ENCODE measurements around the gene DHRS3.

Gene DHRS3

GRCh38 chr1:12547586-12548225 is 70.3 kb downstream of the DHRS3 start:
- Histone ChIP-seq H3K4me1 (ENCODE audit: control insufficient read depth, insufficient read depth, low read length) (peaks cover 18% of the 10 kb centered on the region), H3K27ac (ENCODE audit: low read depth, low read length) (peak overlapping the region; percentile 80)

GRCh38 chr1:12546771-12547585 is 71.0 kb downstream of the DHRS3 start:
- H3K9ac ChIP-seq (ENCODE audit: low read length), result no peak overlapping the region
- H3K27me3 ChIP-seq (ENCODE audit: control insufficient read depth, insufficient read depth, low read length), result no peaks in the 10 kb centered on the region
- no peak overlapping the region for H3K4me3 ChIP-seq (ENCODE audit: low read length)
- H3K36me3 ChIP-seq (ENCODE audit: control insufficient read depth, insufficient read depth, low read length), result no peaks in the 10 kb centered on the region
- no peak overlapping the region for H3K27ac ChIP-seq (ENCODE audit: low read depth, low read length)
- peaks cover 18% of the 10 kb centered on the region for H3K4me1 ChIP-seq (ENCODE audit: control insufficient read depth, insufficient read depth, low read length)

More at GRCh38 chr1:12547586-12548225, 70.3 kb downstream of the DHRS3 start:
- Histone ChIP-seq H3K9ac (ENCODE audit: low read length) (no peak overlapping the region), H3K4me3 (ENCODE audit: low read length) (no peak overlapping the region), H3K36me3 (ENCODE audit: control insufficient read depth, insufficient read depth, low read length) (no peaks in the 10 kb centered on the region), H3K27me3 (ENCODE audit: control insufficient read depth, insufficient read depth, low read length) (no peaks in the 10 kb centered on the region)

GRCh38 chr1:12544992-12545391 is 73.0 kb downstream of the DHRS3 start:
- Histone ChIP-seq H3K36me3 (ENCODE audit: control insufficient read depth, insufficient read depth, low read length) (no peaks in the 10 kb centered on the region), H3K27me3 (ENCODE audit: control insufficient read depth, insufficient read depth, low read length) (no peaks in the 10 kb centered on the region), H3K4me3 (ENCODE audit: low read length) (no peak overlapping the region), H3K4me1 (ENCODE audit: control insufficient read depth, insufficient read depth, low read length) (peaks cover 24% of the 10 kb centered on the region), H3K27ac (ENCODE audit: low read depth, low read length) (no peak overlapping the region), H3K9ac (ENCODE audit: low read length) (no peak overlapping the region)

- no peak overlapping the region for H3K27ac ChIP-seq (ENCODE audit: low read depth, low read length)
- H3K4me1 ChIP-seq (ENCODE audit: control insufficient read depth, insufficient read depth, low read length), result peaks cover 19% of the 10 kb centered on the region
These were observed 73.7 kb downstream of the DHRS3 start for GRCh38 chr1:12544357-12544756.

GRCh38 chr1:12543740-12544154 is 74.3 kb downstream of the DHRS3 start:
- Histone ChIP-seq H3K4me3 (ENCODE audit: low read length) (no peak overlapping the region), H3K9ac (ENCODE audit: low read length) (no peak overlapping the region), H3K36me3 (ENCODE audit: control insufficient read depth, insufficient read depth, low read length) (no peaks in the 10 kb centered on the region), H3K27me3 (ENCODE audit: control insufficient read depth, insufficient read depth, low read length) (no peaks in the 10 kb centered on the region), H3K4me1 (ENCODE audit: control insufficient read depth, insufficient read depth, low read length) (peaks cover 16% of the 10 kb centered on the region), H3K27ac (ENCODE audit: low read depth, low read length) (no peak overlapping the region)

More at GRCh38 chr1:12544357-12544756, 73.7 kb downstream of the DHRS3 start:
- Histone ChIP-seq H3K9ac (ENCODE audit: low read length) (no peak overlapping the region), H3K4me3 (ENCODE audit: low read length) (no peak overlapping the region), H3K27me3 (ENCODE audit: control insufficient read depth, insufficient read depth, low read length) (no peaks in the 10 kb centered on the region), H3K36me3 (ENCODE audit: control insufficient read depth, insufficient read depth, low read length) (no peaks in the 10 kb centered on the region)

GRCh38 chr1:12542616-12543592 is 75.1 kb downstream of the DHRS3 start:
- Histone ChIP-seq H3K36me3 (ENCODE audit: control insufficient read depth, insufficient read depth, low read length) (no peaks in the 10 kb centered on the region), H3K27ac (ENCODE audit: low read depth, low read length) (peak overlapping the region; percentile 35), H3K27me3 (ENCODE audit: control insufficient read depth, insufficient read depth, low read length) (no peaks in the 10 kb centered on the region), H3K4me1 (ENCODE audit: control insufficient read depth, insufficient read depth, low read length) (peaks cover 15% of the 10 kb centered on the region), H3K9ac (ENCODE audit: low read length) (no peak overlapping the region), H3K4me3 (ENCODE audit: low read length) (no peak overlapping the region)

GRCh38 chr1:12542138-12542465 is 75.9 kb downstream of the DHRS3 start:
- H3K36me3 ChIP-seq (ENCODE audit: control insufficient read depth, insufficient read depth, low read length), result no peaks in the 10 kb centered on the region
- H3K27me3 ChIP-seq (ENCODE audit: control insufficient read depth, insufficient read depth, low read length), result no peaks in the 10 kb centered on the region
- peaks cover 11% of the 10 kb centered on the region for H3K4me1 ChIP-seq (ENCODE audit: control insufficient read depth, insufficient read depth, low read length)
- peak overlapping the region; percentile 35 for H3K27ac ChIP-seq (ENCODE audit: low read depth, low read length)
- H3K9ac ChIP-seq (ENCODE audit: low read length), result no peak overlapping the region
- no peak overlapping the region for H3K4me3 ChIP-seq (ENCODE audit: low read length)

GRCh38 chr1:12541274-12542137 is 76.5 kb downstream of the DHRS3 start:
- Histone ChIP-seq H3K36me3 (ENCODE audit: control insufficient read depth, insufficient read depth, low read length) (no peaks in the 10 kb centered on the region), H3K4me1 (ENCODE audit: control insufficient read depth, insufficient read depth, low read length) (peaks cover 11% of the 10 kb centered on the region), H3K27me3 (ENCODE audit: control insufficient read depth, insufficient read depth, low read length) (no peaks in the 10 kb centered on the region), H3K9ac (ENCODE audit: low read length) (no peak overlapping the region), H3K4me3 (ENCODE audit: low read length) (no peak overlapping the region), H3K27ac (ENCODE audit: low read depth, low read length) (peak overlapping the region; percentile 86)

GRCh38 chr1:12540580-12541273 is 77.3 kb downstream of the DHRS3 start:
- Histone ChIP-seq H3K36me3 (ENCODE audit: control insufficient read depth, insufficient read depth, low read length) (no peaks in the 10 kb centered on the region), H3K27me3 (ENCODE audit: control insufficient read depth, insufficient read depth, low read length) (no peaks in the 10 kb centered on the region), H3K4me1 (ENCODE audit: control insufficient read depth, insufficient read depth, low read length) (peaks cover 11% of the 10 kb centered on the region), H3K9ac (ENCODE audit: low read length) (no peak overlapping the region), H3K4me3 (ENCODE audit: low read length) (peak overlapping the region; percentile 16), H3K27ac (ENCODE audit: low read depth, low read length) (peak overlapping the region; percentile 86)

- Histone ChIP-seq H3K4me3 (ENCODE audit: low read length) (peak overlapping the region; percentile 16), H3K27me3 (ENCODE audit: control insufficient read depth, insufficient read depth, low read length) (no peaks in the 10 kb centered on the region), H3K4me1 (ENCODE audit: control insufficient read depth, insufficient read depth, low read length) (peaks cover 11% of the 10 kb centered on the region), H3K27ac (ENCODE audit: low read depth, low read length) (peak overlapping the region; percentile 86), H3K9ac (ENCODE audit: low read length) (no peak overlapping the region), H3K36me3 (ENCODE audit: control insufficient read depth, insufficient read depth, low read length) (no peaks in the 10 kb centered on the region)
These were observed 78.1 kb downstream of the DHRS3 start for GRCh38 chr1:12539705-12540579.

All from rectal smooth muscle tissue (tissue), 1 donor.